H9 (cell line): ENCODE data around the gene ARHGEF9. TPM values are rescaled to one million over a fixed set of nuclear protein-coding genes. Genes with fewer than 3 reads are reported as not detected.
"Not testable (repeated sequence)": the region's sequence is repeated elsewhere in the genome, so short reads cannot be mapped to it uniquely, and the experiment has no call there.

Experiments used
- DNase-seq: peaks from one replicate; pipeline ENCODE4 v3.0.0-alpha.2; 2017
- H2AFZ ChIP-seq: one replicate; pipeline ENCODE4 v1.6.1; 2013; ENCODE audit warnings: mild to moderate bottlenecking, low read length, control low read depth, moderate library complexity
- H2AK5ac ChIP-seq: 2 replicates; pipeline ENCODE4 v1.6.1; 2013; ENCODE audit warnings: low read length, control low read depth, mixed read lengths; ENCODE audit not compliant: insufficient read length
- H2BK120ac ChIP-seq: one replicate; pipeline ENCODE4 v1.6.1; 2013; ENCODE audit warnings: low read depth, mild to moderate bottlenecking, low read length, control low read depth, inconsistent platforms; ENCODE audit not compliant: poor library complexity, severe bottlenecking
- H2BK12ac ChIP-seq: 2 replicates; pipeline ENCODE4 v1.6.1; 2013; ENCODE audit warnings: low read length, control low read depth, mixed read lengths, low read depth; ENCODE audit not compliant: insufficient read length
- H2BK15ac ChIP-seq: 2 replicates; pipeline ENCODE4 v1.6.1; 2013; ENCODE audit warnings: low read depth, low read length, control low read depth
- H2BK20ac ChIP-seq: one replicate; pipeline ENCODE4 v1.6.1; 2013; ENCODE audit warnings: low read depth, mild to moderate bottlenecking, low read length, control low read depth, inconsistent platforms; ENCODE audit not compliant: poor library complexity, severe bottlenecking
- H2BK5ac ChIP-seq: 2 replicates; pipeline ENCODE4 v1.6.1; 2013; ENCODE audit warnings: low read length, control low read depth, mixed read lengths; ENCODE audit not compliant: insufficient read length
- H3K14ac ChIP-seq: 2 replicates; pipeline ENCODE4 v1.6.1; 2013; ENCODE audit warnings: low read length, control low read depth; ENCODE audit not compliant: insufficient read depth
- H3K18ac ChIP-seq: 2 replicates; pipeline ENCODE4 v1.6.1; 2013; ENCODE audit warnings: low read depth, mild to moderate bottlenecking, mixed read lengths, low read length, control low read depth; ENCODE audit not compliant: insufficient read length
- H3K23ac ChIP-seq: 2 replicates; pipeline ENCODE4 v1.6.1; 2013; ENCODE audit warnings: low read length, control low read depth, mixed read lengths, low read depth; ENCODE audit not compliant: insufficient read length
- H3K23me2 ChIP-seq: 2 replicates; pipeline ENCODE4 v1.6.1; 2013; ENCODE audit warnings: low read depth, mild to moderate bottlenecking, mixed read lengths, low read length, control low read depth; ENCODE audit not compliant: insufficient read length, poor library complexity, severe bottlenecking
- H3K27ac ChIP-seq: 2 replicates; pipeline ENCODE4 v1.5.1; 2013; ENCODE audit warnings: low read length, control low read depth, mixed read lengths, low read depth; ENCODE audit not compliant: insufficient read length
- H3K27me3 ChIP-seq: 2 replicates; pipeline ENCODE4 v1.6.1; 2013; ENCODE audit warnings: low read length, control low read depth, inconsistent platforms; ENCODE audit not compliant: insufficient read depth
- H3K4ac ChIP-seq: 2 replicates; pipeline ENCODE4 v1.6.1; 2013; ENCODE audit warnings: low read depth, mild to moderate bottlenecking, control low read depth, inconsistent platforms, low read length, moderate library complexity
- H3K4me1 ChIP-seq: 2 replicates; pipeline ENCODE4 v1.6.1; 2013; ENCODE audit warnings: low read length, control low read depth, inconsistent platforms; ENCODE audit not compliant: insufficient read depth
- H3K4me2 ChIP-seq: 2 replicates; pipeline ENCODE4 v1.6.1; 2013; ENCODE audit warnings: low read length, control low read depth, mixed read lengths; ENCODE audit not compliant: insufficient read length, insufficient read depth
- H3K56ac ChIP-seq: 2 replicates; pipeline ENCODE4 v1.6.1; 2013; ENCODE audit warnings: low read depth, mild to moderate bottlenecking, mixed read lengths, low read length, control low read depth; ENCODE audit not compliant: insufficient read length
- H3K79me1 ChIP-seq: 2 replicates; pipeline ENCODE4 v1.6.1; 2013; ENCODE audit warnings: low read depth, mild to moderate bottlenecking, moderate library complexity, low read length, control low read depth, inconsistent platforms; ENCODE audit not compliant: insufficient read depth, poor library complexity, severe bottlenecking
- H3K79me2 ChIP-seq: 2 replicates; pipeline ENCODE4 v1.6.1; 2013; ENCODE audit warnings: low read length, control low read depth, inconsistent platforms; ENCODE audit not compliant: insufficient read depth
- H3K9ac ChIP-seq: 2 replicates; pipeline ENCODE4 v1.6.1; 2013; ENCODE audit warnings: low read length, control low read depth, mixed read lengths; ENCODE audit not compliant: insufficient read length; ENCODE audit errors: extremely low read depth
- H3K9me3 ChIP-seq: one replicate; pipeline ENCODE4 v1.6.1; 2013; ENCODE audit warnings: low read depth, low read length, inconsistent platforms; ENCODE audit not compliant: control insufficient read depth
- H3T11ph ChIP-seq: one replicate; pipeline ENCODE4 v1.6.1; 2013; ENCODE audit warnings: mild to moderate bottlenecking, low read length, control low read depth, inconsistent platforms
- H4K20me1 ChIP-seq: one replicate; pipeline ENCODE4 v1.6.1; 2013; ENCODE audit not compliant: control insufficient read depth, insufficient read length, insufficient read depth
- H4K5ac ChIP-seq: 2 replicates; pipeline ENCODE4 v1.6.1; 2013; ENCODE audit warnings: low read depth, mild to moderate bottlenecking, mixed read lengths, low read length, control low read depth; ENCODE audit not compliant: insufficient read length
- H4K8ac ChIP-seq: replicated peaks from 2 replicates; pipeline ENCODE4 v1.6.1; 2013; ENCODE audit warnings: low read length, control low read depth, mixed read lengths, low read depth; ENCODE audit not compliant: insufficient read length
- H4K91ac ChIP-seq: 2 replicates; pipeline ENCODE4 v1.6.1; 2013; ENCODE audit warnings: low read depth, mild to moderate bottlenecking, moderate library complexity, mixed read lengths, low read length, control low read depth; ENCODE audit not compliant: insufficient read length
- H3K27ac Mint-ChIP-seq, 3 experiments: 2 replicates in 2 of 3; 3 replicates in 1 of 3; pipeline ENCODE4 v1.8.0; 2020 to 2021; ENCODE audit warnings: mixed read lengths in 3 of 3, mild to moderate bottlenecking in 1 of 3, moderate library complexity in 1 of 3
- H3K27me3 Mint-ChIP-seq: 2 replicates; pipeline ENCODE4 v1.8.0; 2021; ENCODE audit warnings: low read depth, mild to moderate bottlenecking, moderate library complexity, mixed read lengths
- H3K36me3 Mint-ChIP-seq, 3 experiments: 2 replicates in 2 of 3; 3 replicates in 1 of 3; pipeline ENCODE4 v1.8.0; 2020 to 2021; ENCODE audit warnings: low read depth in 3 of 3, mixed read lengths in 3 of 3; ENCODE audit not compliant: insufficient read depth in 1 of 3
- H3K4me1 Mint-ChIP-seq, 2 experiments: 2 replicates each; pipeline ENCODE4 v1.8.0; 2020; ENCODE audit warnings: mixed read lengths in 2 of 2
- H3K4me3 Mint-ChIP-seq, 2 experiments: 2 replicates in 1 of 2; 3 replicates in 1 of 2; pipeline ENCODE4 v1.8.0; 2020 to 2021; ENCODE audit warnings: mild to moderate bottlenecking in 2 of 2, mixed read lengths in 2 of 2, moderate library complexity in 1 of 2
- H3K9me3 Mint-ChIP-seq, 2 experiments: 2 replicates in 1 of 2; 3 replicates in 1 of 2; pipeline ENCODE4 v1.8.0; 2020; ENCODE audit warnings: mild to moderate bottlenecking in 2 of 2, mixed read lengths in 2 of 2, moderate library complexity in 1 of 2
- WGBS: extraction: QIAGEN DNeasy Blood & Tissue Kit; methylation state at CpG from one replicate; pipeline ENCODE4 v1.1.7; 2013; ENCODE audit warnings: missing lambda C conversion rate, low lambda C conversion rate, mixed read lengths; ENCODE audit not compliant: insufficient read length; ENCODE audit errors: extremely low coverage; 5-methylcytosine and 5-hydroxymethylcytosine counted together
- total RNA-seq: library from RNA; stranded (reverse); gene quantifications from 2 replicates; pipeline ENCODE4 v1.2.1, GENCODE V29; 2021
- TF ChIP-seq, protein P1 (sequence below): fragments of 200-600 bp; sonication (generic); conservative IDR thresholded peaks from 3 replicates; pipeline ENCODE4 v1.8.0; 2021; ENCODE audit warnings: antibody characterized with exemption, mild to moderate bottlenecking

ARHGEF9 gene
- total RNA-seq, 1 experiment from 2014 or later = 26.4 TPM

DNA sequence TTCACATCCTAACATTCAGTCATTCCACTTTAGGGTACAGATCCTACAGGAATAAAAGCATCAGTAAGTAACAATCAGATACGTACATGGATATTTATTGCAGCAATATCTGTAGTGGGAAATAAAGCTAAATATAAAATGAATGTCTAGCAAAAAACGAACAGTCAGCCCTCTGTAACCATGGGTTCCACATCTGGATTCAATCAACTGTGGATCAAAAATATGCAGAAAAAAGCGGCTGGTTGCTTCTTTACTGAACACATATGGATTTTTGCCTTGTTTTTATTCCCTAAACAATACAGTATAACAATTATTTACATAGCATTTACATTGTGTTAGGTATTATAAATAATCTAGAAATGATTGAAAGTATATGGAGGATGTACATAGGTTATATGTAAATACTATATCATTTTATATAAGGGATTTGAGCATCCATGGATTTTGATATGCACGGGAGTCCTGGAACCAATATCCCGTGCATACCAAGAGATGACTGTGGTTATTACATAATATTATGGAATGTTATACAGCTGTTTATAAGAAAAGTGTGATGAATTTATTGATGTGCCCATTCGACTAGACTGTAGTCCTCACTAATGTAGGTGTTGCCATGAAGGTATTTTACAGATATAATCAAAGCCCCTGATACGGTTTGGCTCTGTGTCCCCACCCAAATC is 132.8 kb downstream of the ARHGEF9 start:
- no peak overlapping the region for H3K9ac ChIP-seq
- H3K4me2 ChIP-seq = no peak overlapping the region
- Mint-ChIP-seq H3K4me1 (no peaks in the 10 kb centered on the region), H3K36me3 (peaks cover 29 to 43% (median 31%) of the 10 kb centered on the region in 3 experiments), H3K9me3 (peaks cover 48 to 52% of the 10 kb centered on the region in 2 experiments), H3K4me3 (no peak overlapping the region), H3K27ac (no peak overlapping the region), H3K27me3 (no peaks in the 10 kb centered on the region)
- no peaks in the 10 kb centered on the region for H3K23me2 ChIP-seq
- no peak overlapping the region for H2AFZ ChIP-seq
- peaks cover 6% of the 10 kb centered on the region for H3K9me3 ChIP-seq
- no peak overlapping the region for H3T11ph ChIP-seq
- no peak overlapping the region for H3K56ac ChIP-seq
- H3K4ac ChIP-seq = no peak overlapping the region
- no peak overlapping the region for H2BK20ac ChIP-seq
- no peak overlapping the region for H4K5ac ChIP-seq
- no peak overlapping the region for H4K91ac ChIP-seq
- no peaks in the 10 kb centered on the region for H3K79me1 ChIP-seq
- no peak overlapping the region for H2BK12ac ChIP-seq
- H3K27ac ChIP-seq = no peak overlapping the region
- H2BK120ac ChIP-seq = no peak overlapping the region
- no peak for DNase-seq
- no CpG with 5 or more reads among the region's 7 CpGs for WGBS
- no peak overlapping the region for H3K23ac ChIP-seq
- H2AK5ac ChIP-seq = no peak overlapping the region
- H3K27me3 ChIP-seq = no peaks in the 10 kb centered on the region
- H3K79me2 ChIP-seq = no peaks in the 10 kb centered on the region
- no peak overlapping the region for H4K8ac ChIP-seq
- no peak overlapping the region for H2BK5ac ChIP-seq
- H4K20me1 ChIP-seq = no peaks in the 10 kb centered on the region
- no peak overlapping the region for H2BK15ac ChIP-seq
- no peaks in the 10 kb centered on the region for H3K4me1 ChIP-seq
- TF ChIP-seq, protein P1, sequence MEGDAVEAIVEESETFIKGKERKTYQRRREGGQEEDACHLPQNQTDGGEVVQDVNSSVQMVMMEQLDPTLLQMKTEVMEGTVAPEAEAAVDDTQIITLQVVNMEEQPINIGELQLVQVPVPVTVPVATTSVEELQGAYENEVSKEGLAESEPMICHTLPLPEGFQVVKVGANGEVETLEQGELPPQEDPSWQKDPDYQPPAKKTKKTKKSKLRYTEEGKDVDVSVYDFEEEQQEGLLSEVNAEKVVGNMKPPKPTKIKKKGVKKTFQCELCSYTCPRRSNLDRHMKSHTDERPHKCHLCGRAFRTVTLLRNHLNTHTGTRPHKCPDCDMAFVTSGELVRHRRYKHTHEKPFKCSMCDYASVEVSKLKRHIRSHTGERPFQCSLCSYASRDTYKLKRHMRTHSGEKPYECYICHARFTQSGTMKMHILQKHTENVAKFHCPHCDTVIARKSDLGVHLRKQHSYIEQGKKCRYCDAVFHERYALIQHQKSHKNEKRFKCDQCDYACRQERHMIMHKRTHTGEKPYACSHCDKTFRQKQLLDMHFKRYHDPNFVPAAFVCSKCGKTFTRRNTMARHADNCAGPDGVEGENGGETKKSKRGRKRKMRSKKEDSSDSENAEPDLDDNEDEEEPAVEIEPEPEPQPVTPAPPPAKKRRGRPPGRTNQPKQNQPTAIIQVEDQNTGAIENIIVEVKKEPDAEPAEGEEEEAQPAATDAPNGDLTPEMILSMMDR = no peak
- no peak overlapping the region for H3K14ac ChIP-seq
- no peak overlapping the region for H3K18ac ChIP-seq

- not testable (repeated sequence) for H3K4me2 ChIP-seq, H3K4ac ChIP-seq
- WGBS = no CpG with 5 or more reads among the region's 2 CpGs
These were observed 139.3 kb downstream of the ARHGEF9 start for GRCh38 chrX:63645748-63646147.

More at GRCh38 chrX:63645748-63646147, 139.3 kb downstream of the ARHGEF9 start:
- not testable (repeated sequence) for H3K23ac ChIP-seq, H3K14ac ChIP-seq, H3K56ac ChIP-seq, H3K4me1 Mint-ChIP-seq, H2AK5ac ChIP-seq, H3K9ac ChIP-seq, H2BK5ac ChIP-seq, H4K5ac ChIP-seq, H3K27me3 ChIP-seq, H2BK120ac ChIP-seq, H3K18ac ChIP-seq, H3K27me3 Mint-ChIP-seq, H3K23me2 ChIP-seq, H3K4me3 Mint-ChIP-seq, H2AFZ ChIP-seq, H3K79me2 ChIP-seq, H3K27ac Mint-ChIP-seq, H4K91ac ChIP-seq, DNase-seq, H3K4me1 ChIP-seq, H3K9me3 ChIP-seq, H2BK12ac ChIP-seq, H4K20me1 ChIP-seq, H3K27ac ChIP-seq, H4K8ac ChIP-seq, H2BK15ac ChIP-seq, H3K79me1 ChIP-seq, H3T11ph ChIP-seq, H2BK20ac ChIP-seq
- Mint-ChIP-seq H3K9me3 (peaks cover 55 to 57% of the 10 kb centered on the region in 2 experiments), H3K36me3 (peaks cover 29 to 41% (median 32%) of the 10 kb centered on the region in 3 experiments)
